ENCODE measurements around the gene KYNU.

GRCh38 chr2:142930835-142931398 is 53.5 kb downstream of the KYNU start:
- TF ChIP-seq POLR2A (IDR thresholded peaks at IDR 0.05; ENCODE audit: low read length) (no peak), GATA1 (IDR thresholded peaks at IDR 0.05; ENCODE audit: low read depth, low read length) (no peak)
